ENCODE measurements around the gene DUX4. TPM values are rescaled to one million over a fixed set of nuclear protein-coding genes. Genes with fewer than 3 reads are reported as not detected.
"Not testable (repeated sequence)": the region's sequence is repeated elsewhere in the genome, so short reads cannot be mapped to it uniquely, and the experiment has no call there.

Gene DUX4
- total and polyA plus RNA-seq, 2 of the 13 experiments (the other 11 are each of a cell fraction or from before 2014, with no cell fraction given) = not detected

DNA sequence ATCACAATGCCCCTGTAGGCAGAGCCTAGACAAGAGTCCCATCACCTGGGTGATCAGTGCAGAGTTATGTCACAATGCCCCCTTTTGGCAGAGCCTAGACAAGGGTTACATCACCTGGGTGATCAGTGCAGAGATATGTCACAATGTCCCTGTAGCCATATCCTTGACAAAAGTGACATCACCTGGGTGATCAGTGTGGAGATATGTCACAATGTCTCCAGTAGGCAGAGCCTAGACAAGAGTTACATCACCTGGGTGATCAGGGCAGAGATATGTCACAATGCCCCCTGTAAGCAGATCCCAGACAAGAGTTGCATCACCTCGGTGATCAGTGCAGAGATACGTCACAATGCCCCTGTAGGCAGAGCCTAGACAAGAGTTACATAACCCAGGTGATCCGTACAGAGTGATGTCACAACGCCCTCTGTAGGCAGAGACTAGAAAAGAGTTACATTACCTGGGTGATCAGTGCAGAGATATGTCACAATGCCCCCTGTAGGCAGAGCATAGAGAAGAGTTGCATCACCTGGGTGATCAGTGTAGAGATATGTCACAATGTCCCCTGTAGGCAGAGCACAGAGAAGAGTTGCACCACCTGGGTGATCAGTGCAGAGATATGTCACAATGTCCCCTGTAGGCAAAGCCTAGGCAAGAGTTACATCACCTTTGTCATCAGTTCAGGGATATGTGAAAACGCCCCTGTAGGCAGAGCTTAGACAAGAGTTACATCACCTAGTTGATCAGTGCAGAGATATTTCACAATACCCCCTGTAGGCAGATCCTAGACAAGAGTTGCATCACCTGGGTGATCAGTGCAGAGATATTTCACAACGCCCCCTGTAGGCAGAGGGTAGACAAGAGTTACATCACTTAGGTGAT lies 4.4 kb downstream of the DUX4 start:
- peak; percentile 18; the same call in 1 of the 2 replicates for TF ChIP-seq CEBPB (IDR thresholded peaks at IDR 0.05; ENCODE audit: borderline replicate concordance, low read depth, low read length)
- peak; percentile 55 for ATAC-seq
- H3K4me3 ChIP-seq (replicated peaks in 1 of 3; ENCODE audit: insufficient read depth in 1 of 3, low read depth in 2 of 3, low read length in 3 of 3); H3K9ac ChIP-seq (ENCODE audit: insufficient read depth, low read depth, low read length); H3K79me2 ChIP-seq (ENCODE audit: insufficient read depth, low read length); DNase-seq (ENCODE audit: low spot score); BruUV-seq (replicated peaks); H3K27ac ChIP-seq (ENCODE audit: extremely low read length, insufficient read depth, low read length); CTCF ChIA-PET (ENCODE audit: low intra/inter-chr PET ratio, low total read pairs); H3K36me3 ChIP-seq (replicated peaks in 1 of 2; ENCODE audit: control insufficient read depth in 1 of 2, insufficient read depth in 2 of 2, low read length in 2 of 2); H4K20me1 ChIP-seq (ENCODE audit: insufficient read depth, low read length); intact Hi-C loops (cut with micrococcal nuclease; ENCODE audit: unreplicated experiment); H3K4me2 ChIP-seq (ENCODE audit: low read depth, low read length); FAIRE-seq; H2AFZ ChIP-seq (ENCODE audit: low read length); in situ Hi-C loops (cut with HindIII; ENCODE audit: extremely low pct_ligation_motif_present, low pct_unique_long_range_greater_than_20kb); H3K27me3 ChIP-seq (ENCODE audit: control insufficient read depth in 1 of 2, insufficient read depth in 2 of 2, low read length in 2 of 2); POLR2A ChIA-PET; H3K4me1 ChIP-seq (ENCODE audit: insufficient read depth, low read length): not testable (repeated sequence)
- H3K9me3 ChIP-seq (ENCODE audit: low read length) = peaks cover 13% of the 10 kb centered on the region
- 4% methylated on average over 3 of the region's 6 CpGs for WGBS (ENCODE audit: low lambda C conversion rate)

DNA sequence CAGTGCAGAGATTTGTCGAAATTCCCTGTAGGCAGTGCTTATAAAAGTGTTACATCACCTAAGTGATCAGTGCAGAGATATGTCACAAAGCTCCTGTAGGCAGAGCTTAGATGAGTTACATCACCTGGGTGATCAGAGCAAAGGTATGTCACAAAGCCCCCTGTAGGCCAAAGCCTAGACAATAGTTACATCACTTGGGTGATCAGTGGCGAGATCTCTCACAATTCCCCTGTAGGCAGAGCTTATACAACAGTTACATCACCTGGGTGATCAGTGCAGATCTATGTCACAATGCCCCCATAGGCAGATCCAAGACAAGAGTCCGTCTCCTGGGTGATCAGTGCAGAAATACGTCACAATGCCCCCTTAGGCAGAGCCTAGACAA lies 5.0 kb downstream of the DUX4 start:
- 0% methylated on average over 4 of the region's 4 CpGs for WGBS (ENCODE audit: low lambda C conversion rate)
- H3K4me1 ChIP-seq (ENCODE audit: insufficient read depth, low read length); FAIRE-seq; in situ Hi-C loops (cut with HindIII; ENCODE audit: extremely low pct_ligation_motif_present, low pct_unique_long_range_greater_than_20kb); H3K27ac ChIP-seq (ENCODE audit: extremely low read length, insufficient read depth, low read length); H3K27me3 ChIP-seq (ENCODE audit: control insufficient read depth in 1 of 2, insufficient read depth in 2 of 2, low read length in 2 of 2); DNase-seq (ENCODE audit: low spot score); H2AFZ ChIP-seq (ENCODE audit: low read length); ATAC-seq; H3K4me3 ChIP-seq (replicated peaks in 1 of 3; ENCODE audit: insufficient read depth in 1 of 3, low read depth in 2 of 3, low read length in 3 of 3); intact Hi-C loops (cut with micrococcal nuclease; ENCODE audit: unreplicated experiment); H3K79me2 ChIP-seq (ENCODE audit: insufficient read depth, low read length); CTCF ChIA-PET (ENCODE audit: low intra/inter-chr PET ratio, low total read pairs); POLR2A ChIA-PET; BruUV-seq (replicated peaks); H3K9ac ChIP-seq (ENCODE audit: insufficient read depth, low read depth, low read length); H4K20me1 ChIP-seq (ENCODE audit: insufficient read depth, low read length); H3K4me2 ChIP-seq (ENCODE audit: low read depth, low read length); H3K36me3 ChIP-seq (replicated peaks in 1 of 2; ENCODE audit: control insufficient read depth in 1 of 2, insufficient read depth in 2 of 2, low read length in 2 of 2): not testable (repeated sequence)
- peaks cover 13% of the 10 kb centered on the region for H3K9me3 ChIP-seq (ENCODE audit: low read length)

DNA sequence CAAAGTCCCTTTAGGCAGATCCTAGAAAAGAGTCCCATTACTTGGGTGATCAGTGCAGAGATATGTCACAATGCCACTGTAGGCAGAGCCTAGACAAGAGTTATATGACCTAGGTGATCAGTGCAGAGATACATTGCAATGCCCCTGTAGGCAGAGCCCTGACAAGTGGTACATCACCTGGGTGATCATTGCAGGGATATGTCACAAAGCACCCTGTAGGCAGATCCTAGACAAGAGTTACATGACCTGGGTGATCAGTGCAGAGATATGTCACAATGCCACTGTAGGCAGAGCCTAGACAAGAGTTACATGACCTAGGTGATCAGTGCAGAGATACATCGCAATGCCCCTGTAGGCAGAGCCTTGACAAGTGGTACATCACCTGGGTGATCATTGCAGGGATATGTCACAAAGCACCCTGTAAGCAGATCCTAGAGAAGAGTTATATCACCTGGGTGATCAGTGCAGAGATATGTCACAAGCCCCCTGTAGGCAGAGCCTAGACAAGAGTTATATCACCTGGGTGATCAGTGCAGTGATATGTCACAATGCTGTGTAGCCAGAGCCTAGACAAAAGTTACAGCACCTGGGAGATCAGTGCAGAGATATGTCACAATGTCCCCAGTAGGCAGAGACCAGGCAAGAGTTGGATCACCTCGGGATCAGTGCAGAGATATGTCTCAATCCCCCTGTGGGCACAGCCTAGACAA lies 5.6 kb downstream of the DUX4 start:
- DNase-seq (ENCODE audit: low spot score); H3K4me3 ChIP-seq (replicated peaks in 1 of 3; ENCODE audit: insufficient read depth in 1 of 3, low read depth in 2 of 3, low read length in 3 of 3); H3K9ac ChIP-seq (ENCODE audit: insufficient read depth, low read depth, low read length); H3K79me2 ChIP-seq (ENCODE audit: insufficient read depth, low read length); H3K4me1 ChIP-seq (ENCODE audit: insufficient read depth, low read length); H3K36me3 ChIP-seq (replicated peaks in 1 of 2; ENCODE audit: control insufficient read depth in 1 of 2, insufficient read depth in 2 of 2, low read length in 2 of 2); CTCF ChIA-PET (ENCODE audit: low intra/inter-chr PET ratio, low total read pairs); intact Hi-C loops (cut with micrococcal nuclease; ENCODE audit: unreplicated experiment); FAIRE-seq; H3K27ac ChIP-seq (ENCODE audit: extremely low read length, insufficient read depth, low read length); H4K20me1 ChIP-seq (ENCODE audit: insufficient read depth, low read length); H2AFZ ChIP-seq (ENCODE audit: low read length); POLR2A ChIA-PET; H3K4me2 ChIP-seq (ENCODE audit: low read depth, low read length); in situ Hi-C loops (cut with HindIII; ENCODE audit: extremely low pct_ligation_motif_present, low pct_unique_long_range_greater_than_20kb); BruUV-seq (replicated peaks); H3K27me3 ChIP-seq (ENCODE audit: control insufficient read depth in 1 of 2, insufficient read depth in 2 of 2, low read length in 2 of 2): not testable (repeated sequence)
- peak; percentile 76 for ATAC-seq
- 0% methylated on average over 1 of the region's 2 CpGs for WGBS (ENCODE audit: low lambda C conversion rate)
- H3K9me3 ChIP-seq (ENCODE audit: low read length) = peaks cover 13% of the 10 kb centered on the region

DNA sequence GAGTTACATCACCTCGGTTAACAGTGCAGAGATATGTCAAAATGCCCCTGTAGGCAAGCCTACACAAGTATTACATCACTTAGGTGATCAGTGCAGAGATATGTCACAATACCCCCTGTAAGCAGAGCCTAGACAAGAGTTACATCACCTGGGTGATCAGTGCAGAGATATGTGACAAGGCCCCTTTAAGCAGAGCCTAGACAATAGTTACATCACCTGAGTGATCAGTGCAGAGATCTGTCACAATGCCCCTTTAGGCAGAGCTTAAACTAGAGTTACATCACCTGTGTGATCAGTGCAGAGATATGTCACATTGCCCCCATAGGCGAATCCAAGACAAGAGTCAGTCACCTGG lies 6.1 kb downstream of the DUX4 start:
- intact Hi-C loops (cut with micrococcal nuclease; ENCODE audit: unreplicated experiment); H3K27ac ChIP-seq (ENCODE audit: extremely low read length, insufficient read depth, low read length); FAIRE-seq; H3K9ac ChIP-seq (ENCODE audit: insufficient read depth, low read depth, low read length); BruUV-seq (replicated peaks); H3K27me3 ChIP-seq (ENCODE audit: control insufficient read depth in 1 of 2, insufficient read depth in 2 of 2, low read length in 2 of 2); H2AFZ ChIP-seq (ENCODE audit: low read length); H3K4me2 ChIP-seq (ENCODE audit: low read depth, low read length); H3K79me2 ChIP-seq (ENCODE audit: insufficient read depth, low read length); H3K4me1 ChIP-seq (ENCODE audit: insufficient read depth, low read length); in situ Hi-C loops (cut with HindIII; ENCODE audit: extremely low pct_ligation_motif_present, low pct_unique_long_range_greater_than_20kb); H4K20me1 ChIP-seq (ENCODE audit: insufficient read depth, low read length); H3K4me3 ChIP-seq (replicated peaks in 1 of 3; ENCODE audit: insufficient read depth in 1 of 3, low read depth in 2 of 3, low read length in 3 of 3); POLR2A ChIA-PET; CTCF ChIA-PET (ENCODE audit: low intra/inter-chr PET ratio, low total read pairs); H3K36me3 ChIP-seq (replicated peaks in 1 of 2; ENCODE audit: control insufficient read depth in 1 of 2, insufficient read depth in 2 of 2, low read length in 2 of 2); DNase-seq (ENCODE audit: low spot score): not testable (repeated sequence)
- H3K9me3 ChIP-seq (ENCODE audit: low read length) = peaks cover 13% of the 10 kb centered on the region
- WGBS (ENCODE audit: low lambda C conversion rate) = 0% methylated on average over 1 of the region's 2 CpGs
- peak; percentile 55 for ATAC-seq

Data from HepG2 (cell line).